Measurements from ENCODE around the gene PPARD.
"Not testable (repeated sequence)": the region's sequence is repeated elsewhere in the genome, so short reads cannot be mapped to it uniquely, and the experiment has no call there.

PPARD gene

DNA sequence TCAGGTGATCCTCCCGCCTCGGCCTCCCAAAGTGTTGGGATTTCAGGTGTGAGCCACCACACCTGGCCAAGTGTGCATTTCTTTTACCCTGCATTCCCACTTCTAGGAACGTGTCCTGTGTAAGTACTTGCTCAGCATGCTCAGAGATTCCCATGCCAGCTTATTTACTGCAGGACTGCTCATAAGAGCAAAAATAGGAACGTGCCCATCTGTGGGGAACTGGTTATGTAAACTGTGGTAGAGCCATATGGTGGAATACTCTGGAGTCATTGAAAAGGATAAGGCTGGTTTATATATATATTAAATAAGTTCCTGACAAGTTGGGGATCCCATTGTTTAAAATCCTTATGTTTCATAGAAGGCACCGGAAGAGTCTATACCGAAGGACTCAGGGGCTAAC, 71.6 kb downstream of the PPARD start:
- no peak for DNase-seq

DNA sequence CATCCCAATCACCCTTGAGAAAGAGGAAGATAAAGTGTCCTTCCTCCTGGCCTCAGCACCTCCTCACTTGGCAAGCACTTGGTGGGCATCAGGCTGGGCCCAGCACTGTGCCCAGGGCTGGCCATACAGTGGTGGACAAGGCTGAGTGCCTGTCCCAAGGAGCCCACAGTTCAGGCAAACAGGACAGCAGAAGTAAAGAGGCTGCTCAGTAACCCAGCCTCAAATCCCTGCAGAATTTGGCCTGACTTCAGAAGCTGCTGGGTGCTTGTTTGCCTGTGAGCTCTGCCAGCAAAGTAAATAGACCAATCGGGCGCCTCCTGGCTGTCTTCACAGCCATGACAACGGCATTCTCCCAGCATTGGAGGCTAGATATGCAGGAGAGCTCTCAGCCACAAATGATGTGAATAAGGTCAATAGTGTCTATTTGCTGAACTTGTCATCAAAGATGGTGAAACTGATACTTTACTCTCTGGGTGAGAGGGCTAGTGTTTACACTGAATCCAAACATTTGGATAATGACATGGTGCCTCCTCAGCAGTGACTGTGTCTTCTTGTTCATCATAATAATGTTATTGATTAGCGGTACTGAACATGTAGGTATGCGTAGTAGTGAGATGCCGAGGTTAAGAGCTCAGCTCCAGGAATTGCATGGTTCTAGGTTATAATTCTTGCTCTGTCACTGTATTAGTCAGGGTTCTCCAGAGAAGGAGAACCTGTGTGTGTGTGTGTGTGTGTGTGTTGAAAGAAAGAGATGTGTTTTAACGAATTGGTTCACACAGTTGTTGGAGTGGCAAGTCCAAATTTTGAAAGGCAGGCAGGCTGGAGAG, 72.9 kb downstream of the PPARD start:
- no peak for DNase-seq

- no peak for DNase-seq
Observed at GRCh38 chr6:35417979-35418661, 75.8 kb downstream of the PPARD start.

DNA sequence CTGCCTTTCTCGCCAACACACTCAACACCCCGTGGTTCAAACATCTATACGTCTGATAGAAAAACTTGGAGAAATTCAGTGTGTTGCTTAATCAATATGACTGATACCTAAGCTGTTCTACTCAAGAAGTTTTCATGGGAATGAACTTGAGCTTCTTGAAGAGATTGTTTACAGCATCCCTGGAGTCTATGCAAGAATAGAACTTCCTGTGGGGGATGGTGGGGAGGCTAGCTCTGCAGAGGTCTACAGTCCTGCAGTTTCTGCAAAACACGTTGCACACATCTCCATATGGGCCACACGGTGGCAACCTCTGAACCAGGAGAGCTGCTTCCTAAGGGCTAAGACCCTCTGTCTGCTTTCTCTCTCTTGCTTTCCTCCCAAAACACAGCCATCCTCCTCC, 77.1 kb downstream of the PPARD start:
- DNase-seq: no peak

- DNase-seq: no peak
Observed at GRCh38 chr6:35419961-35420360, 77.6 kb downstream of the PPARD start.

GRCh38 chr6:35425284-35425683, 82.9 kb downstream of the PPARD start:
- no peak for DNase-seq

GRCh38 chr6:35426074-35426473, 83.7 kb downstream of the PPARD start:
- no peak for DNase-seq

- DNase-seq: no peak
Observed at GRCh38 chr6:35427435-35427834, 85.1 kb downstream of the PPARD start.

- DNase-seq: no peak
Observed at GRCh38 chr6:35427851-35428321, 85.5 kb downstream of the PPARD start.

GRCh38 chr6:35428421-35429149, 86.2 kb downstream of the PPARD start:
- no peak for DNase-seq

DNA sequence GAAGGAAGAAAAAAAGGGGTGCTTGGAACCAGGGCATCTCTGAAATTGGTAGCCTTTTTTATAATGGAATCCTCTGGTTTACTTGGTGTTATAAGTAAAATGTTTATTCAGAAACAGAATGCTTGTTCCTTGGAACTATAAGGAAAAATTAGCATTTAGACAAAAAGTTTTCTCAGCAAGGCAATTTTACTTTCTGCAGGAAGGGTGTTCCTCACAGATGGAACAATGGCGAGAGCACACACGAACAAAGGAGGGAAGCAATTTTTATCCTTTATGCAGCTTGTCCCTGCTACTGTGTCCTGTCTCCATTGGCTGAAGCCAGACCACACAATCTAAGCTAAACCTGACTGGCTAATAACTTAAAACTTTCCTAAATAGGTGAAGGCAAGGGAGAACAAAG, 87.1 kb downstream of the PPARD start:
- DNase-seq: no peak

- no peak for DNase-seq
Observed at GRCh38 chr6:35432291-35432690, 89.9 kb downstream of the PPARD start.

GRCh38 chr6:35432702-35433101, 90.3 kb downstream of the PPARD start:
- DNase-seq: not testable (repeated sequence)

- DNase-seq: no peak
Observed at GRCh38 chr6:35435074-35435837, 92.9 kb downstream of the PPARD start.

GRCh38 chr6:35436071-35436857, 93.9 kb downstream of the PPARD start:
- no peak for DNase-seq

DNA sequence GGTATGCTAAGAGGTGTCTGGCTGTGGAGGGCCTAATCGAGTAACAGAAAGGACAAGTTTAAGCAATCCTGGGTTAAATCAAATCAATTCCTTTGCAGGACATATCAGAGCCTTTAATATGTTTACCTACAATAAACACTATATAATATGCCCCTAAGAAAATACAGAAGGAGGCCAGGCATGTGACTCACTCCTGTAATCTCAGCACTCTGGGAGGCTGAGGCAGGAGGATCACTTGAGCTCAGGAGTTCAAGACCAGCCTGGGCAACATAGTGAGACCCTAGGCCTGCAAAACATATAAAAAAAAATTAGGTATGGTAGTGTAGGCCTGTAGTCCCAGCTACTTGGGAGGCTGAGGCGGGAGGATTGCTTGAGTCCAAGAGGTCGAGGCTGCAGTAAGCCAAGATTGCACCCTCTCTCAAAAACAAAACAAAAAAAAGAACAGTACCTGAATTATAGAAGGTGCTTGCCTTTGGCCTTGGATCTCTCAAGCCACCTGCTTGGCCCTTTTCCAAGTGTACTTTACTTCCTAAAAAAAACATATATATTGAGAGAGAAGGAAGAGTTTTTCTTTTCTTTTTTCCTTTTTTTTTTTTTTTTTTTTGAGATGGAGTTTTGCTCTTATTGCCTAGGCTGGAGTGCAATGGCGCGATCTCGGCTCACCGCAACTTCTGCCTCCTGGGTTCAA, 96.2 kb downstream of the PPARD start:
- not testable (repeated sequence) for DNase-seq

DNA sequence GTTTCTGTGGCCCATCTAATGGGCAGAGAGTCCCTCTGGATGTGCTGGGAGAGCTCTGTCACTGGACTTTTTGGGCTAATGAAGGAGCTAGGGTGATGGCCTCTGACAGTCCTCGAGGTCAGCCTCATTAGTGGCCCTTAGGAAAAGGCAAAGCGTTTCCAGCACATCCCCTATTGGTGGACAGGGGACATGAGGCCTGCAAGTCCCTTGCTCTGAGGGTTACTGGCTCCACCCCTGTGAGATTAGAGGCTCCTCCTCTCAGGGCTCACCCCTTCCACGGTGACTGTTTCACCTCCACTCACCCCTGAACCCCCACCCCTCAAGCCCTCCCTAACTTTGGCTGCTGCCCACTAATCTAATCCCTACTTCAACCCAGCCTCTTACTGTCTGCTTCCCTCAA, 97.0 kb downstream of the PPARD start:
- DNase-seq: no peak

GRCh38 chr6:35441205-35441604, 98.8 kb downstream of the PPARD start:
- DNase-seq: no peak

DNA sequence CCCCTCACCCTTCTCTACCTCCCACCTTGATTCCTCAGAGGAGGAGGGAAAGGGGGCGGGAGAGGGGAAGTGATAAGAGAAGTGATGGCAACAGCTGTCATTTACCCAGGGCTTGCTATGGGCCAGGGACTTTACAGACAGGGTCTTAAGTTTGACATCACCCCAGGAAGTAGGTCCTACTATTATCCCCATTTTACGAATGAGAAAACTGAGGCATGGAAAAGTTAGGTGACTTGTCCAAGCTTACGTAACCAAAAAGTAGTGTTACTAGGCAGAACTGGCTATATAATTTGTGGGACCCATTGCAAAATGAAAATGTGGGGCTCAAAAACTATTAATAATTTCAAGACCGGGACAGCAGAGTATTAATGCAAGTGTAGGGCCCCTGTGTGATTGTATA, 99.3 kb downstream of the PPARD start:
- DNase-seq: no peak

DNA sequence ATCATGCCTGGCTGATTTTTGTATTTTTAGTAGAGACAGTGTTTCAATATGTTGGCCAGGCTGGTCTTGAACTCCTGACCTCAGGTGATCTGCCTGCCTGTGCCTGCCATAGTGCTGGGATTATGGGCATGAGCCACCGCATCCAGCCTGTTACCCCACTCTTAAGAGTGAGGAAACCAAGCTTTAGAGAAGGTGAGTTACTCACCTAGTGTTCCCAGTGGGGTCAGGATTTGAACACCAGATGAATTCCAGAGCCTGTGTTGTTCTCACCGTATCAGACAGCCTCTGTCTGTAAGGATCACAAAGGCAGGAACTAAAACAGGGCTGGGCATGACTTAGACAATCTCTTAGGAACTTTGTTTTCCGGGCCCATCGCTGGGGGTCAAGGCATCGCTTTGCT, 100.3 kb downstream of the PPARD start:
- DNase-seq: no peak

GRCh38 chr6:35443341-35444030, 101.1 kb downstream of the PPARD start:
- no peak for DNase-seq
